Lower leg skin (tissue), 4 donors: Measurements from ENCODE around the gene PMS1. TPM values are rescaled to one million over a fixed set of nuclear protein-coding genes. Genes with fewer than 3 reads are reported as not detected.

Source experiments
- DNase-seq, 2 donors: peaks; one replicate each; pipeline ENCODE4 v3.0.0-alpha.2; 2019; ENCODE audit warnings: low spot score in 2 of 2
- H3K4me3 ChIP-seq: fragments of 200-600 bp; sonication (generic); 2 replicates; pipeline ENCODE4 v1.5.1; 2017; ENCODE audit warnings: mild to moderate bottlenecking, low read depth; ENCODE audit not compliant: poor library complexity, severe bottlenecking
- POLR2A ChIP-seq, 2 donors: fragments of 450-650 bp; IDR thresholded peaks; one replicate each; pipeline ENCODE4 v1.6.1; 2016 to 2017; ENCODE audit warnings: antibody characterized with exemption in 2 of 2, mild to moderate bottlenecking in 1 of 2, moderate library complexity in 1 of 2
- WGBS, 2 donors: methylation state at CpG; one replicate each; pipeline ENCODE4 v1.1.5; 2018; 5-methylcytosine and 5-hydroxymethylcytosine counted together
- intact Hi-C: fragments of 100-400 bp; cut with DNase I; formaldehyde crosslinking; loops from one replicate; pipeline ENCODE4 v1.15.0; 2023; ENCODE audit warnings: low total_unique reads
- total RNA-seq, 4 donors: library from RNA; depleted of rRNA; stranded (reverse); fragments of >200 nt; gene quantifications; one replicate each; pipeline ENCODE4 v1.1.0, GENCODE V29; 2016
- TF ChIP-seq, protein P1 (sequence below), 3 donors: fragments of 450-650 bp; IDR thresholded peaks; one replicate each; pipeline ENCODE4 v1.5.1; 2016; ENCODE audit warnings: antibody characterized with exemption in 3 of 3, mild to moderate bottlenecking in 3 of 3, moderate library complexity in 2 of 3

Gene PMS1
- total RNA-seq, 4 donors from 2014 or later: 6.7 to 10.2 (median 10.0) TPM

DNA sequence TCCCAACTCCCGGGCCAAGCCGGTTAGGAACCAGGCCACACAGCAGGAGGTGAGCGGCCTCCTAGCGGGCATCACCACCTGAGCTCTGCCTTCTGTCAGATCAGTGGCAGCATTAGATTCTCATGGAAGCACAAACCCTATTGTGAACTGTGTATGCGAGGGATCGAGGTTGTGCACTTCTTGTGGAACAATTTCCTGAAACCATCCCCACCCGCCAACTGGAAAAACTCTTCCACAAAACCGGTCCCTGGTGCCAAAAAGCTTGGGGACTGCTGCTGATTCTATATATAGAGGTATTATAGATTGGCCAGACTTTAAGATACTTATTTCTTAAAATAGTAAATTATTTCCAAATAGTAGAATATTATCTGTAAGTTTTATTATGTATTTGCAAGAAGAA lies 89.4 kb downstream of the PMS1 start:
- no peak for TF ChIP-seq POLR2A (IDR thresholded peaks at IDR 0.05)
- TF ChIP-seq, protein P1, sequence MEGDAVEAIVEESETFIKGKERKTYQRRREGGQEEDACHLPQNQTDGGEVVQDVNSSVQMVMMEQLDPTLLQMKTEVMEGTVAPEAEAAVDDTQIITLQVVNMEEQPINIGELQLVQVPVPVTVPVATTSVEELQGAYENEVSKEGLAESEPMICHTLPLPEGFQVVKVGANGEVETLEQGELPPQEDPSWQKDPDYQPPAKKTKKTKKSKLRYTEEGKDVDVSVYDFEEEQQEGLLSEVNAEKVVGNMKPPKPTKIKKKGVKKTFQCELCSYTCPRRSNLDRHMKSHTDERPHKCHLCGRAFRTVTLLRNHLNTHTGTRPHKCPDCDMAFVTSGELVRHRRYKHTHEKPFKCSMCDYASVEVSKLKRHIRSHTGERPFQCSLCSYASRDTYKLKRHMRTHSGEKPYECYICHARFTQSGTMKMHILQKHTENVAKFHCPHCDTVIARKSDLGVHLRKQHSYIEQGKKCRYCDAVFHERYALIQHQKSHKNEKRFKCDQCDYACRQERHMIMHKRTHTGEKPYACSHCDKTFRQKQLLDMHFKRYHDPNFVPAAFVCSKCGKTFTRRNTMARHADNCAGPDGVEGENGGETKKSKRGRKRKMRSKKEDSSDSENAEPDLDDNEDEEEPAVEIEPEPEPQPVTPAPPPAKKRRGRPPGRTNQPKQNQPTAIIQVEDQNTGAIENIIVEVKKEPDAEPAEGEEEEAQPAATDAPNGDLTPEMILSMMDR (IDR thresholded peaks at IDR 0.05): no peak
- intact Hi-C loops: no loop called here
- no peak for DNase-seq
- 90 to 93% methylated on average over 8 of the region's 8 CpGs for WGBS, 2 donors
- no peak overlapping the region for H3K4me3 ChIP-seq

DNA sequence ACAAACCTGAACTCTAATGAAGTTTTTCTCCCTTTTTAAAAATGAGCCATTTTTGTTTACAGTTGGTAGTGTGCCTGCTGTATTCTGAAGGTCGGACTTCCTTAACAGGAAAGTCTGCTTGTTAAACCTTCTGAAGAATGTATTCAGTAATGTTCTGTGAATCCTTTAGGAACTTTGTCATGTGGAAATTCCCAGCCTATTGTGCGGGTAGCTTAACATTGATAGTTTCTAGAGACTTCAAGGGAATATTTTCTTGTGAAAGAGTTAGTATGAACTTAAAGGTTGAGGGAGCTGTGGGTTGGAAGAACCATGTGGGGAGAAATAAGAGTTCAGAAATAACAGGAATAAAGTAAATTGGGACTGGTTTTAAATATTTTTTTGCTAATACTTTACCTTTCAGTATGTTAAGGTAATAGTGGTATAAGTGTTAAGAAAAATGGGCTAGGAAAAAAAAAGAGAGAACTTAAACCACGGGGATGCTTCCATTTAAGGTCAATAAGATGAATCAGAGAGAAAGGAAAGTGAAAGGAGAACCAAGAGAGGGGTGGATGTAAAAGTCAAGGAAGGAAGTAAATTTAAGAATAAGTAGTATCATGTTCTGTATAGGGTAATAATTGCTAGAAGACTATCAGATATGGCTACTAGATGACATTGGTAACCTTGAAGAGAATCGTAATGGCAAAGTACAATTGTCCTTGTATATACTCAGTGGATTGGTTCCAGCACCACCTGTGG lies 90.5 kb downstream of the PMS1 start:
- H3K4me3 ChIP-seq: no peak overlapping the region
- TF ChIP-seq, protein P1 (IDR thresholded peaks at IDR 0.05): no peak
- no peak for TF ChIP-seq POLR2A (IDR thresholded peaks at IDR 0.05)
- no peak for DNase-seq
- 92 to 93% methylated on average over 4 of the region's 4 CpGs for WGBS, 2 donors
- intact Hi-C loops: no loop called here

DNA sequence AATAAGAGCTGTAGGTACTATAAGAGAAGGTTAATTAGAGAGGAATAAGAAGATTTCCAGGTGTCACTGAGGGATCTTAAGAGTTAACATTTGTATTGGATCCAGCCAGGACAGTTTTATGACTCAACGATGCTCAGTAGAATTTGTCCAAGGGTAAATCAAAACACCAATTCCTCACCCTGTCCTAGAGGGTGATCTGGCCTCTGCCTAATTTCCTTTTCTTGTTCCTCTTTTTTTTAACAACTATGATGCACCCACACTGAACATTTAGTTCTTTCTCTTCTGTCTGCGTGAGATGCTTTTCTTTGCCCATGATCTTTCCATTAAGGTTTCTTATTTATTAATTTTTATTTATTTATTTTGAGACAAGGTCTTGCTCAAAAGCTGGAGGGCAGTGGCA lies 92.0 kb downstream of the PMS1 start:
- TF ChIP-seq, protein P1 (IDR thresholded peaks at IDR 0.05): no peak
- TF ChIP-seq POLR2A (IDR thresholded peaks at IDR 0.05): no peak
- H3K4me3 ChIP-seq: no peak overlapping the region
- intact Hi-C loops: no loop called here
- 56% methylated on average over 2 of the region's 2 CpGs for WGBS, 2 donors
- DNase-seq: no peak

DNA sequence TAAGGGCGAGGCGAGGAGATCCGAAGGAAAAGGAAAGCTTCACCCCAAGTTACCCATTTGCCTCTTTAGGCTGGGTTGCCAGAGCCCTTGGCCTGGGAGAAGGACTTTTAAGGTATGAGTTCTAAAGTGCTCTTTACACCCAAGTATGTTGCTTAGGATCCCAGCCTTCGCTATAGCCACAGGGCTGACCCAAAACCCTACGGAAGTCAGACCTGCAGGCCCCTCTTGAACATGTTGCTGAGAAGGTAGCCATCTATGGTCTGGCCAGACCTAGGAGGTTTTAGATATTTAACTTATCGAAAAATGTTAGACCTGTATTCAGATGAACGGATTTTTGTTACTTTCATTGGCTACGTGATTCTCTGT lies 95.4 kb downstream of the PMS1 start:
- no peak for TF ChIP-seq POLR2A (IDR thresholded peaks at IDR 0.05)
- H3K4me3 ChIP-seq: no peak overlapping the region
- DNase-seq: no peak
- WGBS, 2 donors: 88 to 96% methylated on average over 8 of the region's 8 CpGs
- intact Hi-C loops: no loop called here

DNA sequence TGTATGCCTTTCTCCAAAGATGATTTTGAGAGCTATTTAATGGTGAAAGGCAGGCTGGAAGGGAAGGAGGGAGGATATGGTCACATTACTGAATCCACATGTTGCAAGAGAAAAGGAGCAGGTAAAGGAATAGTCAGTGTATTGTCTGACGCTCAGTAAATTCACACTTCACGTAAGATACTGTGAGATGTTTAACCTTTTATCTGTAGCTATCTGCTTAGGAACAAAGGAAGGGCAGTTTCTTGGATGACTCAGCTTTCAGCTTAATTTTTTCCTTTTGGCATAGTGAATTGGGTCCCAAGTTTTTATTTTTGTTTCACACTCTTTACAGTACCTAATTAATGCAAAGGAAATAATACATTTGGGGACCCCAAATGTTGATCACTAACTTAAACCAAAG lies 96.2 kb downstream of the PMS1 start:
- no peak for DNase-seq
- no peak for TF ChIP-seq POLR2A (IDR thresholded peaks at IDR 0.05)
- TF ChIP-seq, protein P1 (IDR thresholded peaks at IDR 0.05): no peak
- intact Hi-C loops: no loop called here
- H3K4me3 ChIP-seq: no peak overlapping the region
- WGBS, 2 donors: 77 to 86% methylated on average over 2 of the region's 2 CpGs

DNA sequence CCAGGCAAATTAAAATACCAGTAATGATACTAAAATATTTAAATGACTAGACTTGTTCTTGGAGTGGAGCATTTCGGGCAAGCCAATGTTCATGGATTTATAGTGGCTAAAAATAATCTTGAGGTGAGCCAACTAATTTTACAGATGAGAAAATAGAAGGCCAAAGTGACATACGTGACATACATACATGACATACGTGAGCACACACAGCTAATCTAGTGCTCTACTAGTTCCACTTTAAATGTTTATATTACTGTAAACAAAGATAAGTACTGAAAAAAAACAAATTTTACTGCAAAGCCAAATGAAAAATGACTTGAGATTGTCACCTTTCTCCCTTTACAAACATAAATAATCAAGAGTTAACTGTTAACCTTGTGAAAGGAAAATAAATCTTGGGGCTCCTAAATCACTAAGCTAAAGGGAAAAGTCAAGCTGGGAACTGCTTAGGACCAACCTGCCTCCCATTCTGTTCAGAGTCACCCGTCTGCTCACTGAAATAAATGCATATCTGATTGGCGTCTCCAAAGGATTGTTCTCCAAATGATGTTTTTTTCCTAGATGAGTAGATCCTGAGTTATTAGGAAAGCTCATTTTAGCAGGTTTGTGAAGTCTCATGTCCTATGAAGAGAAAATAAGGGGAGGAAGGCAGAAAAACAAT lies 96.7 kb downstream of the PMS1 start:
- no peak overlapping the region for H3K4me3 ChIP-seq
- intact Hi-C loops: no loop called here
- WGBS, 2 donors: 57 to 67% methylated on average over 5 of the region's 5 CpGs
- TF ChIP-seq, protein P1 (IDR thresholded peaks at IDR 0.05): no peak
- no peak for TF ChIP-seq POLR2A (IDR thresholded peaks at IDR 0.05)
- DNase-seq: no peak
